ENCODE measurements around the gene SLC18A2. TPM values are rescaled to one million over a fixed set of nuclear protein-coding genes. Genes with fewer than 3 reads are reported as not detected.

The SLC18A2 gene
- total and polyA plus RNA-seq, 9 of the 15 experiments (the other 6 are each of a cell fraction or from before 2014, with no cell fraction given), result 0.03 to 5.4 (median 0.40) TPM

- H3K9me1 ChIP-seq (ENCODE audit: control insufficient read depth, insufficient read depth, low read length), result no peaks in the 10 kb centered on the region
- H3K4me2 ChIP-seq (ENCODE audit: insufficient read depth, low read length), result no peak overlapping the region
- H3K36me3 ChIP-seq (ENCODE audit: control insufficient read depth, insufficient read depth, low read length), result no peaks in the 10 kb centered on the region
- DNase-seq (ENCODE audit: extremely low read depth in 1 of 4, low spot score in 3 of 4) (no peak), FAIRE-seq (no peak), ATAC-seq (no peak)
- in situ Hi-C loops (cut with MboI), result no loop called here
- H3K27ac ChIP-seq (ENCODE audit: extremely low read depth, low read depth, low read length), result no peak overlapping the region
- no peak overlapping the region for H3K9ac ChIP-seq (ENCODE audit: insufficient read depth in 1 of 2, low read depth in 2 of 2, low read length in 2 of 2)
- no peak for TF ChIP-seq POLR3A (IDR thresholded peaks at IDR 0.05; ENCODE audit: borderline replicate concordance, extremely low read depth, insufficient read depth, insufficient read length)
- no peak for TF ChIP-seq WHSC1 (IDR thresholded peaks at IDR 0.05; ENCODE audit: low read length)
- no peak for TF ChIP-seq PHF21A (IDR thresholded peaks at IDR 0.05; ENCODE audit: borderline replicate concordance, low read depth)
- TF ChIP-seq HMGN3 (IDR thresholded peaks at IDR 0.05; ENCODE audit: borderline replicate concordance, extremely low read depth, insufficient read length, low read depth, low read length), result no peak
- TF ChIP-seq RBFOX2 (IDR thresholded peaks at IDR 0.05; ENCODE audit: low read depth, low read length), result no peak
- no peak for TF ChIP-seq SMARCA4 (IDR thresholded peaks at IDR 0.05)
- no peak for TF ChIP-seq ZNF668 (CRISPR knock-in tag; IDR thresholded peaks at IDR 0.05)
- no peak for TF ChIP-seq IRF1 (CRISPR knock-in tag; IDR thresholded peaks at IDR 0.05; ENCODE audit: borderline replicate concordance)
- no peak for TF ChIP-seq MEIS2 (IDR thresholded peaks at IDR 0.05; ENCODE audit: partially characterized antibody)
- no peak for TF ChIP-seq ZFP30 (CRISPR knock-in tag; IDR thresholded peaks at IDR 0.05; ENCODE audit: borderline replicate concordance)
- intact Hi-C loops (cut with micrococcal nuclease), result no loop called here
- 13% methylated on average over 3 of the region's 3 CpGs for WGBS (ENCODE audit: insufficient coverage, low coverage, missing lambda C conversion rate)
- no peaks in the 10 kb centered on the region for H4K20me1 ChIP-seq (replicated peaks; ENCODE audit: control insufficient read depth, insufficient read depth, low read length)
- H3K9me3 ChIP-seq (replicated peaks; ENCODE audit: control insufficient read depth, insufficient read depth, low read depth, low read length), result no peaks in the 10 kb centered on the region
- peaks cover 8 to 29% of the 10 kb centered on the region in 2 experiments; a peak in 3 of 5 replicates for H3K27me3 ChIP-seq (ENCODE audit: control insufficient read depth in 2 of 2, insufficient read depth in 2 of 2, low read length in 2 of 2)
- no peak overlapping the region for H2AFZ ChIP-seq (ENCODE audit: low read depth, low read length)
- H3K79me2 ChIP-seq (ENCODE audit: control insufficient read depth, insufficient read depth, low read length), result no peaks in the 10 kb centered on the region
- no TSS peak for BruUV-seq (replicated peaks)
- POLR2A ChIA-PET, result interaction anchor here (0.6 kb wide), 1 partner anchor 13 kb away, joined by 3 read pairs; no protein-coding TSS in a partner anchor
- peaks cover 5 to 19% of the 10 kb centered on the region in 2 experiments; a peak in 3 of 5 replicates for H3K4me1 ChIP-seq (replicated peaks in 1 of 2; ENCODE audit: control insufficient read depth in 2 of 2, insufficient read depth in 2 of 2, low read length in 2 of 2)
- no peak overlapping the region for H3K4me3 ChIP-seq
- CTCF ChIA-PET (ENCODE audit: low intra/inter-chr PET ratio), result no interaction called here
Measured at GRCh38 chr10:117261501-117261900, 20.6 kb downstream of the SLC18A2 start.
